HG03571 (cell line): ENCODE data around the gene ZNF83.
"Not testable (repeated sequence)": the region's sequence is repeated elsewhere in the genome, so short reads cannot be mapped to it uniquely, and the experiment has no call there.

Experiments used
- ATAC-seq: cut with Tn5 transposase; IDR thresholded peaks from one replicate; pipeline ENCODE4 v1.9.1; 2021; ENCODE audit not compliant: unreplicated experiment

ZNF83 gene

GRCh38 chr19:52570000-52570861, 67.9 kb downstream of the ZNF83 start, which contains the start of gene ZNF701:
Gene ZNF701 (plus strand): TSS chr19:52570287. CDS start chr19:52574148, 3,861 bp downstream.
- no peak for ATAC-seq

- ATAC-seq, result not testable (repeated sequence)
Observed at GRCh38 chr19:52569638-52569999, 68.5 kb downstream of the ZNF83 start.

- ATAC-seq, result no peak
Observed at GRCh38 chr19:52567921-52568320, 70.2 kb downstream of the ZNF83 start.

GRCh38 chr19:52566588-52566987, 71.6 kb downstream of the ZNF83 start:
- no peak for ATAC-seq

- no peak for ATAC-seq
Observed at GRCh38 chr19:52566121-52566520, 72.0 kb downstream of the ZNF83 start.
